DMS114 treated with DMSO at 0.1 percent for 48 hours (cell line): Measurements from ENCODE around the gene DPH3.

Source experiments
- DNase-seq: peaks from one replicate; lab custom pipeline; 2025; ENCODE audit not compliant: unreplicated experiment; lab: John Stamatoyannopoulos, UW

The DPH3 gene

DNA sequence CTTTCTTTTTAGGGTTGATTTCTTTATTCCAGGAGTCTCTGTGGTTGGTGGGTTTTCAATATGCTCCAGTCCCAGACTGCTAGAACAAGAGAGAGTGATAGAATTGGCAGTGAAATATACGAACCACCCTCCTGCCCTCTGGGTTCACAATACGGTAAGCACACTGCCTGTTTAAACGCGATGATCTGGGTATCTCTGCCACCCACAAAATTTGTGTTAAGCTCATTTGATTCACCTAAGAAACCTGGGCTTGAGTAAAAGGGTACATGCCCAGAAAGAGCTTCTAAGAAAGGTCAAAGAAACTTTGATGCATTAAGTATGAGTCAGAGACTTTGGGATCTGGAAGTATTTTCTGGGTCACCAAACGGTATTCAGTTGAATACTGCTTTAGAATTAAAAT lies 30.1 kb upstream of the DPH3 start:
- DNase-seq = no peak

DNA sequence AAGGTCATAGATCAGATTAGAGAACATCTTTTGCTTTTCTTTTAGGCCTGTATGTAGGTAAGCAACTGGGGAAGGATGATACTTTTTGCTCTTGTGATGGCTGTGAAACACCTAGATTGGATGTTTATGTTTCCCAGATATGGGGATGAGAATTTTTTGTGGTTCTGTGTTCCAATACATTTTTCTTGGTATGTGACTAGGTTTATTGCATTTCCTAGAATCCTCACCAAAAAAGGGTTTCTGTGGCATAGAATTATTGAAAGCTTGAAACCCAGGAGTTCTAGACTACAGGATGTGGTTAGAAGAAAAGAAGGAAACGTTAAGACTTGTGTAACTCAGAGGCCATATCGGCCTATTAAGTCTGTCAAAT lies 26.1 kb upstream of the DPH3 start:
- DNase-seq = no peak

- DNase-seq = peak; percentile 52
Observed at GRCh38 chr3:16290007-16290826, 25.5 kb upstream of the DPH3 start.

GRCh38 chr3:16289144-16289889 lies 24.6 kb upstream of the DPH3 start:
- no peak for DNase-seq

- no peak for DNase-seq
Observed at GRCh38 chr3:16288664-16289063, 23.9 kb upstream of the DPH3 start.

- DNase-seq = no peak
Observed at GRCh38 chr3:16286751-16287543, 22.2 kb upstream of the DPH3 start.

DNA sequence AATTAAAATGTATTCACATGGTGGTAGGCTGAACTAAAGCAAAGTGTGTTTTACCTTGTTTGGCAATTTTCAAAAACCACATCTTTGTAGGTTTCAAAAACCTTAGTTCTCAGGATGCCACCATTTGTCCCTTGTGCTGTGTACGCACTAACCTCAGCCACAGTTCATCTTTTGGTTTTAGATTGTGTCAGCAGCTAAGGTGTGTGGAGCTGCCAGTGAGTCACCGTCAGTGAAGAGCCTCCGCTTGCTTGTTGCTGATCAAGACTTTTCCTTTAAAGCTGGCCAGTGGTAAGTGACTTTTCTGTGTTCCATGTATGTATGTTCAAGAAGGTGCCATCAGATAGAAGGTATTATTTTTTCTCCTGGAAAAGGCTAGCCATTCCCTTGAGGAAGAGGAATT lies 21.4 kb upstream of the DPH3 start:
- no peak for DNase-seq

DNA sequence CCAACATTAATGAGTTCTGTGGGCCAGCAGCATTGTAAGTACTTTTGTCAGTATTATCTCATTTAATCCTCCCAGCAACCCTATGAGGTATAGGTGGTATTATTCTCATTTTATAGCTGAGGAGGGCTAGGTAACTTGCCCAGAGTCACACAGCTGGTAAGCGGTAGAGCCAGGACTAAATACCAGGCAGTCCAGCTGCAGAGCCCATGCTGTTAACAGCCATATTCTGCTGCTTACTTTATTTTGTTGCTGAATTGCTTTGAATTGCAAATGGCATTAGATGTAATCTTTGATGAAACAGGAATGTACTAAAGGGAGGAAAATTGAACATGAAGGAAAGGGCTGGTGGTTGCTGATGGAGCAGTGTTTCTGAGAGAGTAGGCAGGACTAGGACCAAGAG lies 19.9 kb upstream of the DPH3 start:
- no peak for DNase-seq

- no peak for DNase-seq
Observed at GRCh38 chr3:16280671-16281070, 15.9 kb upstream of the DPH3 start.

GRCh38 chr3:16279010-16279801 lies 14.5 kb upstream of the DPH3 start:
- no peak for DNase-seq

DNA sequence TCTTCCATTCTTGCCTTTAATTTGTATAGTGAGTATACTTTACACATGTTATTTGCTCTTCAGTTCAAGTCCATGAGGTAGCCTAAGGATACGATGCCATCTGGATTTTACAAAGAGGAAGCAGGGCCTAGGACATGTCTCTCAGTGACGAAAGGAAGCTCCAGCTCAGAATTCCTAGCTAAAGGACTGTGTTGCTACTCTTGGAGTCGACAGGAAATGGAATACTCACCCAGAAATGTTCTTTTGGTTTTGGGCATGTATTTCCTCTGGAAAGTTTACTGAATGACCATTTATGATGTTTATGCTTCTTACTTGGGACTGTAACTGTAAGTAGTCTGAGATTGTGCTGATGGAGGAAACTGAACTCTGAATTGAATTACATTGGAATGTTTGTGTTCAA lies 12.7 kb upstream of the DPH3 start:
- no peak for DNase-seq

DNA sequence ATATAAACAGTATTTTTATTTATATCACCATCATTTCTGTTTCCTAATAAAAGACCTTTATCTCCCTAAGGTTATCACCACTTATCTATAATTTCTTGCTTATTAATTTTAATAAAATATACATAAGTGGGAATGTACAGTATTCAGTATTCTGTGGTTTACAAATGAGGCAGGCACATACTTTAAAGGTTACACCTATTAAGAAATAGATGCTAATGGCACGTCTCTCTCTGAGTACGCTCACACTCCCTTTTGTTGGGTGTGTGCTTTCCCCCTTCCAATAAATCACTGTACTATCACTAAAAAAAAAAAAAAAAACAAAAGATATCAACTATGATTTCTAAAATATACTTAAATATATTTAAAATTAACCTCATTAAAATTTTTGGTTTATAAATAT lies 9.1 kb upstream of the DPH3 start:
- no peak for DNase-seq

DNA sequence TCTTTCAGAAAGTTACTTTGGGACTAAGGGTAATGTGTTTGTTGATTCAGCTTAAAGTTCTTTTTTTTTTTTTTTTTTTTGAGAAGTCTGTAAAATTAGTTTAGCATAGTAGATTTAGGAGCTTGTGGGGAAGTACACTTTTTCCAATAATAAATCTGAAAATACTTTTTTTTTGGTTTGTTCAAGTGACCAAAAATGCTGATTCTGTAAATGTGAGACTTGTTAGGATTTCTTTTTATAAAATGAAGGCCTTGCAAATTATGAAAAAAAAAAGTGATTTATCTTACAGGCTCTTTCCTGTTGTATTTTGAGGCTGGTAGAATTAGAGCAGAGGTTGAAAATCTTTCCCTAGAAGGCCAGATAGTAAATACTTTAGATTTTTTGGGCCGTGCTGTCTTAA lies 7.8 kb upstream of the DPH3 start:
- DNase-seq = no peak

DNA sequence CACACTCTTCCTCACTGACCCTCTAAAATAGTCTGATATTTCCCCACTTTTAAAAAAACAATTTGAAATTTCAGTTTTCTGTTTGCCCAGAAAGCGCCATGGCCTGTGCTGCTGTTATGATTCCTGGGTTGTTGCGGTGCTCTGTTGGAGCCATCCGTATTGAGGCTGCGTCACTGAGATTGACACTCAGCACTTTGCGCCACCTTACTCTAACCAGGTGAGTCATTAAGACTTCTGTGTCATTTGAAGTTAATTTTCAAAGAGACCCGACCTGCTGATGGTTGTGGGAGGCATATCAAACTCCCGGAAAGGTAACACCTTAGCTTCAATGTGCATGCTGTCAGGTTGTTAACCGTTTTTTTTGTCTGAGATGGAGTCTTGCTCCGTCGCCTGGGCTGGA lies 6.1 kb upstream of the DPH3 start:
- DNase-seq = no peak

- no peak for DNase-seq
Observed at GRCh38 chr3:16266714-16267113, 2.0 kb upstream of the DPH3 start.

DNA sequence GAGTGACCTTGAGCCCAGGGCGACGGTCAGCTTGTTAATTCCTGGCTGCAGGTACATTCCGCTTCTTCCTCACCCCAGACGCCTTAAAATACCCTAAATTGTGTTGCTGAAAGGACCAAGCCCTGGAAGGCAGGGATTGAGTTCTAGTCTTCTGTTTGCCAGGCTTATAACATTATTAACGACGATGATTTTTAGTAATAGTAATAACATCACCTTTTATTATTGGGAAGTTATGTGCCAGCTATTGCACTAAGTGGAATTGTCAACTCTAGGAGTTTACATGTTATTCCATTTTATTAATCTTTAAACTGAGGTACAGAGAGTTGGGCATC lies 678 bp upstream of the DPH3 start:
- DNase-seq = no peak

- no peak for DNase-seq
Observed at GRCh38 chr3:16264174-16264707, 502 bp downstream of the DPH3 start.

DNA sequence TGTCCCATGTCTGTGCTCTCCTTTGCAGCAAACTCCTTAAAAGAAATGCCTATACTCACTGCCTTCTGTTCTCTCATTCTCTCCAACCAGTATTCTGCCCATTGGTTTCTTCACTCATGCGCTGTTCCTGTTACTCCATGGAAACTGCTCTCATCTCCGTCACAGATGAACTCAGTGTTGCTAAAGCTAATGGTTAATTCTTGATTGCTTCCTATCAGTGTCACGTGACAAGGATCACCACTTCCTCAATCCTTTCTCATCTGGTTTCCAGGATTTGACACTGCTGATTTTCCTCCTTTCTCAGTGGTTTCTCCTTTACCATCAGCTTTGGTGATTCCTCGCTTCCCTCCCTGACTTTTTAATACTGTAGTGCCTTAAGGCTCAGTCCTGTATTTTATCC lies 2.6 kb downstream of the DPH3 start:
- DNase-seq = no peak

GRCh38 chr3:16260046-16260445 lies 4.7 kb downstream of the DPH3 start:
- no peak for DNase-seq

DNA sequence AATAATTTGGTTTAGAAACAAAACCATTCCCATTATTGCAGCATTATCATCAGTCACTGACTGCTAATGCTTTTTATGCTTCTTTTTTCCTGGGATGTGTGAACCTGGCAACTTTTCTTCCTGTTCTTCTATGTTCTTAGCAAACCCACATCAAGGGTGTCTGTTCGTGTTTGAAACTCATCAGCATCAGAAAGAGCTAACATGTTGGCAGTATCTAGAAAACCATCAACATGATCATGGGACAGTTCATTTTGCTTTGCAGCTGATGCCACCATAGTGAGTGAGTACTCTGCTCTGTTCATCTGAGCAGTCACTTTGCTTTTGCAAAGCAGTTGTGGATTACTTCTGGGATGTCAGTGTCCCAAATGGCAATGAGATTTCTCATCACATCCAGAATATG lies 5.9 kb downstream of the DPH3 start:
- DNase-seq = no peak

DNA sequence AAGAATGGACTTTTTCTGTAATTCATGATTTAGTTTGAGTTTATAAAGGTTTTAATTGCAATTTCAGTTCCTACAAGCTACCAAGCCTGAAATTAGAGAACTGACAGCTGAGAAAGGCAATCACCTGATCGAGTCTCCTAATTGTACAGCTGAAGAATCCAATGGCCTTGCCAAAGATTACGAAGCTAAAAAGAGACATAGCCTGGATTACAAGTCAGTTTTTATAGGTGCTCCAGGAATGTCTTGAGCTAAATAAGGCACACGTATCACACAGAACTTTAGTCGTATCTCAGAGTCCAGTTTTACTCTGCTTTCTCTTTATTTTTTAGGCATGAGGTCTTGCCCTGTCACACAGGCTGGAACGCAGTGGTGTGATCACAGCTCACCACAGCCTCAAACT lies 6.6 kb downstream of the DPH3 start:
- no peak for DNase-seq
